Skeletal muscle satellite cell (primary cell): ENCODE measurements around the gene TENT5C.

Experiments
- H3K27me3 ChIP-seq: 2 replicates; pipeline ENCODE4 v1.7.0; 2013; ENCODE audit warnings: low read length; ENCODE audit not compliant: control insufficient read depth, insufficient read depth
- H3K36me3 ChIP-seq: 2 replicates; pipeline ENCODE4 v1.7.0; 2013; ENCODE audit warnings: mild to moderate bottlenecking, control low read depth, low read length; ENCODE audit not compliant: insufficient read depth
- H3K4me1 ChIP-seq: 2 replicates; pipeline ENCODE4 v1.7.0; 2013; ENCODE audit warnings: low read length; ENCODE audit not compliant: control insufficient read depth, insufficient read depth
- H3K4me2 ChIP-seq: 2 replicates; pipeline ENCODE4 v1.7.0; 2013; ENCODE audit warnings: mild to moderate bottlenecking, low read length
- H3K4me3 ChIP-seq: 2 replicates; pipeline ENCODE4 v1.7.0; 2013; ENCODE audit warnings: low read length
- H3K9ac ChIP-seq: 2 replicates; pipeline ENCODE4 v1.7.0; 2013; ENCODE audit warnings: mild to moderate bottlenecking, low read depth, low read length, moderate library complexity
- H3K9me3 ChIP-seq: replicated peaks from 2 replicates; pipeline ENCODE4 v1.7.0; 2013; ENCODE audit warnings: mild to moderate bottlenecking, control low read depth, low read length

The TENT5C gene

DNA sequence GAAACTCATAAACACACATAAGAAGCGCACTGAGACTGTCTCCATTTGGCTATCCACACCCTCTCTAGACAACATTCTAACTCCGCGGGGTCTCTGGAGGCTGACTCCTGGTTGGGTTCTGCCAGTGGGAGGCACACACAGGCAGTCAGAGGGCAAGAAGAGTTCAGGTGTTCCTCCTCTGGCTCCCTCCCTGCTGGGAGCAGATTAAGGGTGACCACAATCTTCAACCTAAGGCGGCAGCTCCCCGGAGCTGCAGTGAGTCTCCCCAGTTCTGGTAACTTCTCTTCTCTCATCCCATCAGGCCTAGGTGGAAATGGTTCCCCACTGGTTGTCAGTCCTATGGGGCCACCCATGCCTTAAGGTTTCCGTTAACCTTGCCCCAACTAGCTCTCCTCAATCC is 7.4 kb upstream of the TENT5C start:
- H3K9me3 ChIP-seq, result no peaks in the 10 kb centered on the region
- no peak overlapping the region for H3K4me2 ChIP-seq
- H3K36me3 ChIP-seq, result no peaks in the 10 kb centered on the region
- H3K4me1 ChIP-seq, result no peaks in the 10 kb centered on the region
- H3K9ac ChIP-seq, result no peak overlapping the region
- H3K27me3 ChIP-seq, result peaks cover 43% of the 10 kb centered on the region
- H3K4me3 ChIP-seq, result no peak overlapping the region

DNA sequence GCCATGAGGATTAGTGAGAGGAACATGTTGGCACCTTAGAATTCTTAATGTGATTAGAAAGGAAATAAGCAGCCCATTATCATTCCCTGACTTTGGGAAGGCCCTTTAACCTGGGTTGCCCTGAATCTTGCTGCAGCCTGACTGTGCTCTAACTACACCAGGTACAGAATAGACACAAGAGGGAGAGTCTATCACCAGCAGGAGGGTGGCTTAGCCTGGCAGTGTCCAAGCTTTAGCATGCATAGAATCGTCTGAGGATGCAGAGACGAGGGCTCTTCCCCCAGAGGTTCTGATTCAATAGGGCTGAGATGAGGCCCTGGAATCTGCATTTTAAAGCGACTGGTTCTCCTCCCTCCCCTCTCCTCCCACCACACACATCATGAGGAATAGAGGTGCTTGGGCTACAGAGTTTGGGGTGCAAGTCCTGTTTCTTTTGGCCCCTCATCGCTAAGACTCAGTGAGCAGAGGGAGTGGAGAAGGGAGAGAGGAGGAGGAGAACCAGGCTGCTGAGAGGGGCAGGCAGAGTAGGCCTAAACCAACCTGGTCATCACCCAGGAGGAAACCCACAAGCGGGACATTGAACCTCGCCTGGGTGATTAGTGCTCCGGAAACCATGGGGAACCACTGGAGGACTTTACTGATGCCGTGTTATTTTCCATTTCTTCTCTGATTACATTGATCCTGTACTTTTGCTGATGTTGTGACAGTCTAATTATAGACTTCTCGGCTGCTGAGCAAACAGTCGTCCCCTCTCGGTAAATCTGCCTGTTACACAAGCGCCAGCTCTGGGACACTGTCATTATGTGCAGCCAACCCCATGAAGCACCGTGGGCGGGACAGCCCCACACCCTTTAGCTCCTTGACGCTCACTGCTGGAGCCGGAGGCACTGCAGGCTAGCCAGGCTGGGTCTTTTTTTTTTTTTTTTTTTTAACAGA is 6.3 kb upstream of the TENT5C start:
- no peaks in the 10 kb centered on the region for H3K4me1 ChIP-seq
- H3K27me3 ChIP-seq, result peaks cover 46% of the 10 kb centered on the region
- H3K9ac ChIP-seq, result no peak overlapping the region
- no peak overlapping the region for H3K4me2 ChIP-seq
- no peaks in the 10 kb centered on the region for H3K36me3 ChIP-seq
- no peaks in the 10 kb centered on the region for H3K9me3 ChIP-seq
- no peak overlapping the region for H3K4me3 ChIP-seq

DNA sequence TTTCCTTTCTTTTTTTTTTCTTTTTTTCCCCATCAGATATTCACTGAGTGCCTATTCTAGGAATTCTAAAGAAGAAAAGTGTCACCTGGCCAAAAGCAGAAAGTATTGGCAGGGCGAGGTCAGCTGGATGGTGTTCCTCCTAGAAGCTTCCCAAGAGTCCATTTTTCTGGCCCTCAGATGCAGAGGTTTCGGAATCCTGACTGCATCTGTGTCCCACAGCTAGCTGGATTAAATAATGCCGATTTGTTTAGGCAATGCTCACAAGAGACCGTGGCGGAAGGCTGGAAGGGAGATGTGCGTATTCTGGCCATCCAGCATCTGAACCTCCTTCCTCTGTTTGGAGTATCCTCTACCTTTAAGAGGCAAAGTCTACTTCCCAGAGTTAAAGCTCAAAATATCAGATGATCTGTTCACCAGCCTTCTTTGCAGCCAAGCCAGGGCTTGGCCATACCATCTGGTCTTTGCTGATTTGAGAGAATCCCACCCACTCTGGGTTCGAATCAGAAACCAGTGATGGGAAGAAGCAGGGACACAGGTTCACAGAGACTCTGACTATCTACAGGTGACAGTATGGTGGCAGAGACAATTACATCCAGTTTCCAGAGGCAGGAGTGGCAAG is 5.4 kb upstream of the TENT5C start:
- Histone ChIP-seq H3K4me1 (no peaks in the 10 kb centered on the region), H3K36me3 (no peaks in the 10 kb centered on the region), H3K9me3 (no peaks in the 10 kb centered on the region), H3K9ac (no peak overlapping the region), H3K27me3 (peaks cover 51% of the 10 kb centered on the region), H3K4me2 (no peak overlapping the region), H3K4me3 (no peak overlapping the region)

DNA sequence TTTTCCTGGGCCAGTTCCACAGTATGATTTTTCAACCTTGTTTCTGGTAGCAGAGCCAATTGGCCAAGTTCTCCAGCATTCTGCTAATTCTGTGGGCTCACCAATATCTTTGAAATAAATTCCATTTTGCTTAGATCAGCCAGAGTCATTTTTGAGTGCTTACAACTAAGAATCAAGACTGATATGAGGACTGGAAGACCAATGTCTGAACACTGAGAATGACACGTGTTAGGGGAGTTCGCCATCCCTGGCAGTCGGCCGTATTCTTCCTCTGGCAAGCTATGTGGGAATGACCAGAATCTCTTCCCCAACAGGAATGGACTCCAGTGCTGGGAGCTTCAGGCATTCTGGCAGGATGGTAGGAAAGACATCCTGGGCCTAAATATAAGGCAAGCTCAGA is 4.9 kb upstream of the TENT5C start:
- Histone ChIP-seq H3K4me2 (no peak overlapping the region), H3K27me3 (peaks cover 52% of the 10 kb centered on the region), H3K4me1 (peaks cover under 1% of the 10 kb centered on the region), H3K4me3 (no peak overlapping the region), H3K36me3 (no peaks in the 10 kb centered on the region), H3K9ac (no peak overlapping the region), H3K9me3 (no peaks in the 10 kb centered on the region)

DNA sequence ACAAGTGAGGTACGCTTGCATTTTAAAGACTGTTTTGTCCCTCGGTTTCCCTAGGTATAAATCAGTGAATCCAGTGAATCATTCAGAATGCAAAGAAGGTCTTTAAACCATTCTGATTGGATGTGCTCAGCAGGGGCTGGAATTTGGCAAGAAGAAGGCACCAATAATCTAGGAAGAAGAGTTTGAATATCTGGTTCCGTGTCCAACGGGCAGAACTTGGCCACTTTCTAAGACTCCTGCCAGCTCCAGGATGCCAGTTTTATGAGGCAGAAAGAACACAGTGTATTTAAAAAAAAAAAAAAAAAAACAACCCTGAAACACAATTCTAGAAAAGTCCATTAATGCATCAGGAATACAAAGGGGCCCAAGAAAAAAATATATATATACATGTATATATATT is 3.0 kb upstream of the TENT5C start:
- no peak overlapping the region for H3K4me2 ChIP-seq
- no peak overlapping the region for H3K9ac ChIP-seq
- no peaks in the 10 kb centered on the region for H3K36me3 ChIP-seq
- H3K4me1 ChIP-seq, result peaks cover 4% of the 10 kb centered on the region
- H3K27me3 ChIP-seq, result peaks cover 64% of the 10 kb centered on the region
- no peaks in the 10 kb centered on the region for H3K9me3 ChIP-seq
- H3K4me3 ChIP-seq, result no peak overlapping the region

DNA sequence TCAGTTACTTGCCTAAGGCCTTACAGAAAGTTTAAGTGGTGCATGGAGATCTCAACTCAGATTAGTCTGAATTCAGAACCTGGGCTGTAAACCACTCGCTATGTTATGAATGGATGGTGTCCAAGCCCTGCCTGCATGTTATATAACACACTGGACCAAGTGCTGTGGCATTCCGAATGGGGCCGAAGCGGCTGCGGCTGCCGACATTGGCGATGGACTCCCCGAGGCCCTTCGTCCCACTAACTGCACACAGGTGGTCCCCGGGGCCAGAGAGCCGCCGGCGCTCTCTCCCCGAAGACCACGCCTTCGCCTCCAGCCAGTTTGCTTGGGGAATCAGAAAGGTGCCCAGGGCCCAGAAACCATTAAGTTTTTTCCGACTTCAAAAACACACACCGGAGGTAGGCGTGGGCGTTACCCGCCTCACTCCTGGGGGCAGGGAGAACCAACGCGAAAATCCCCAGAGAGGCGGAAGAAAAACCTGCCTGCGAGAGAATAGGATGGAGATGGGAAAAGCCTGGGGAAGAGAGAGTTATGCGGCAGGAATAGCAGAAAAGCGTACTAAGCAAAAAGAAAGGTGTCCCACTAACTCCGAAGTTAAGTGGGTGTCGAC is 579 bp upstream of the TENT5C start:
- Histone ChIP-seq H3K4me3 (peak overlapping the region; percentile 94), H3K9me3 (no peaks in the 10 kb centered on the region), H3K4me1 (peaks cover 4% of the 10 kb centered on the region), H3K4me2 (peak overlapping the region; percentile 100), H3K27me3 (peaks cover 69% of the 10 kb centered on the region), H3K9ac (peak overlapping the region; percentile 71), H3K36me3 (no peaks in the 10 kb centered on the region)

DNA sequence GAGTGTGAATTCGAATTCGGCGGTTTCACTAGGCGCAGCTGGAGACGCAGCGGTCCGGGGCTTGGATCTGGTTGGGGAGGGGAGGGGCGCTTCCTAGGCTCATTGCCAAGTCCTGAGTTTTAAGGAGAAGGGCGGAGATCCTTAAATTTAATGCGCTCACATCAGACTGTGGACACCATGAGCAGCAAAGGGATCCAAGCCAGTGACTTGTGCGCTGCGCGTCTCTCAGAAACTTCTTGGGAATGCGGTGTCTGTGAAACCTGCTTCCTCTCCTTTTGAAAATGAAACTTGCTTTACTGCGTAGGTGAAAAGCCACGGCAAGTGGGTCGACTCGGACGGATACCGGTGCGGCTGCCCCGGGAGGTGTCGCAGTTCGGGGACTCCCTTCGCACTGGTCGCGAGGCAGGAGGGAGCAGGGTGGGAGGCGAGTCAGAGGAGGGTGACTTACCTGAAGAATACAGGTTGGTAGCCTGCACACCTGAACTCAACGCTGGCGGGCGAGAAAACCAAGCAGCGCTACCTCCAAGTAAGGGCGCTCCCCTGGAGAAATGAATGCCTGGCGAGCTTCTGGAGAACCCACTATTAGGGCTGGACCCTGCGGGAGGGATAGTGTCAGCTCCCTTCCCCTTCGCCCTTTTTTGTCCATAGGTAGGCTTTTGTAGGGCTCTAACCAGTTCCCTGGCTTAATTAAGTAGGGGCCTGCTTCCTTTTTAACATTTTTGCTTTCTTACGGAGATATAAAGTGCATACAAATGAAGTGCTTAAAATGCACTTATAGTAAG is 992 bp downstream of the TENT5C start:
- peaks cover 60% of the 10 kb centered on the region for H3K27me3 ChIP-seq
- H3K9me3 ChIP-seq, result no peaks in the 10 kb centered on the region
- H3K4me2 ChIP-seq, result peak overlapping the region; percentile 100
- peaks cover 4% of the 10 kb centered on the region for H3K4me1 ChIP-seq
- H3K9ac ChIP-seq, result no peak overlapping the region
- no peaks in the 10 kb centered on the region for H3K36me3 ChIP-seq
- peak overlapping the region; percentile 94 for H3K4me3 ChIP-seq

DNA sequence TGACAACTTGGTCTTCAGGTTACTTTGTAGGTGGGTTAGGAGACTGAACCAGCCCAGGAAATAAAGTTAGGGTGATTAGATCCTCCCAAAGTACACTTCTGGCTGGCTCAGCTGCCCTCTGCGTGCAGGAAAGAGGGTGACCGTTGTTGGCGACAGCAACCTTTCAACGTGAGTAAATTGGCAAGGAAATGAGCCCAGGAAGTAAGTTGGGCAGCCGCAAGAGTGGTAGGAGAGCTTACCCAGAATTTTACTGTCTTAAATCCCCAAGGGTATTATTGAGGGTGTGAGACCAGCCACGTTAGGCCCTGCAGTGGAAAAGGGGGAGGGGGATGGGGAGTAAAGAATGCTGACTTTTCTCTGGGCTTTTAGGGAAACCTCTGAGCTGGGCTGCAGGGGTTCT is 1.6 kb downstream of the TENT5C start:
- H3K36me3 ChIP-seq, result no peaks in the 10 kb centered on the region
- H3K4me2 ChIP-seq, result no peak overlapping the region
- peaks cover 5% of the 10 kb centered on the region for H3K4me1 ChIP-seq
- no peak overlapping the region for H3K4me3 ChIP-seq
- H3K9me3 ChIP-seq, result no peaks in the 10 kb centered on the region
- peaks cover 57% of the 10 kb centered on the region for H3K27me3 ChIP-seq
- H3K9ac ChIP-seq, result no peak overlapping the region

DNA sequence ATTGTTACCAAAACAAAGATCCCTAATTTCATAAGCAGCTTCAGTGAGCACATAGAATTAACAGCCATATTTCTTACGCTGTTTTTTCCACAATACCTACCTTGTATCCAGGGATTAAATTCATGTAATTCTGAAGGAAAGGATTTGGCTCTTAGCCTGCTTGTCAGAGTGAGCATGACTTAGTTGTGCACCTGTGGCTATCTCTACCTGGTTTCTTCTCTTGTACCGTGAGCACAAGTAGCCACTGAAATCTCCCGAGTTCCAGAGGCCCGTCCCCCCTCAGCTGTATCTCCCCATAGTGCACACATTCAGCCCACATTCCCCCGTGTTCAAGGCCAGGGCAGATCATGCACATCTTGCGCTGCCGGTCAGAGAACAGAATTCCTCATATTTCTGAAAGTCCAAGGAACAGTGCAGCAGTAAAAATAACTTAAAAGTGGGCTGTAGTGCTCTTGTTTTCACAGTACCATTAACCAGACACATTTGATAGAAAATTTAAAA is 2.3 kb downstream of the TENT5C start:
- H3K4me1 ChIP-seq, result peaks cover 10% of the 10 kb centered on the region
- no peak overlapping the region for H3K9ac ChIP-seq
- no peak overlapping the region for H3K4me2 ChIP-seq
- peaks cover 53% of the 10 kb centered on the region for H3K27me3 ChIP-seq
- no peaks in the 10 kb centered on the region for H3K9me3 ChIP-seq
- H3K36me3 ChIP-seq, result no peaks in the 10 kb centered on the region
- H3K4me3 ChIP-seq, result no peak overlapping the region

DNA sequence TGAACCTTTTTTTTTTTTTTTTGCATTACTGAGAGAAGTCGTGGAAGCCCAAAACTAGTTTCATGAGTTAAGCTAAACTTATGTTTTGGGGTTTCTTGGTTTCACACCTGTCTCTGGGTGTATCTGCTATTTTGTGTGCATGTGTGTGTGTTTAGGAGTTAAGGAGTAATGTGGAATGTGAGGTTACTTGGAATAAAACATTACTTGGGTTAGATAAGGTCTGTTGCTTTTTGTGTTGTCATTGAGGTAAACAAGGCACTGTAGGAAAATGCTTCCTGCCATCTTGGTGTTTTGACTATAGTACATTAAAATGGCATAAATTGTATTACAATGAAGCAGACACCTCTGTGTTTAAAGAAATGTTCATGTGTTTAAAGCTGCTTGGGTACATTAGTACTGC is 2.9 kb downstream of the TENT5C start:
- Histone ChIP-seq H3K4me1 (peaks cover 12% of the 10 kb centered on the region), H3K27me3 (peaks cover 53% of the 10 kb centered on the region), H3K36me3 (no peaks in the 10 kb centered on the region), H3K4me2 (no peak overlapping the region), H3K4me3 (no peak overlapping the region), H3K9me3 (no peaks in the 10 kb centered on the region), H3K9ac (no peak overlapping the region)

DNA sequence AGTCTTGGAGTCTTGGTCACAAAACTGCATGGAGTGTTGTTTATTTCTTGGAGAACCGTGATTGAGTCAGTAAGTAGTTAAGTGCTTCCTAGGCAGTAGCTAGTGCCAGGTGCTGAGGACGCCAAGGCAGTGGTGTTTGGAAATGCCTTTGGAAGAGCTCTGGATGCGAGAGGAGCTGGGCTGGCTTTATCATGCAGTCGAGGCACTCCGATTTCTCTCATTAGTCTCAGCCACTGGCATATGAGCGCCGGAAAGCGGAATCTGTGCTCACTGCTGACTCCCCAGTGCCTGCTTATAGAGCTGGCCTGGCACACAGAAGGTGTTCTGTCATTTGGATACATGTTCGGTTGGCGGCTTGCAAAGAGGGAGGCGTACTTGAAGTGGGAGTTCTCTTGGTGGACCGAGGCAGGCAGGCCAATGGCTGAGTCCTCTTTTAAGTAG is 3.6 kb downstream of the TENT5C start:
- H3K4me3 ChIP-seq, result no peak overlapping the region
- H3K9me3 ChIP-seq, result no peaks in the 10 kb centered on the region
- no peak overlapping the region for H3K4me2 ChIP-seq
- H3K9ac ChIP-seq, result no peak overlapping the region
- H3K36me3 ChIP-seq, result no peaks in the 10 kb centered on the region
- peaks cover 12% of the 10 kb centered on the region for H3K4me1 ChIP-seq
- peaks cover 52% of the 10 kb centered on the region for H3K27me3 ChIP-seq
